ENCODE measurements around the gene ERBB4. TPM values are rescaled to one million over a fixed set of nuclear protein-coding genes. Genes with fewer than 3 reads are reported as not detected.
A peak's percentile ranks its signal among the peaks of the same experiment; 100 is the strongest.
"Not testable (repeated sequence)": the region's sequence is repeated elsewhere in the genome, so short reads cannot be mapped to it uniquely, and the experiment has no call there.

The ERBB4 gene
- total RNA-seq, 8 experiments from 2014 or later, result 0.14 to 27.9 (median 7.9) TPM

- ATAC-seq (replicated peaks in 6 of 8), result peak in 2 of 8 experiments; percentile 45 to 53
- 0 to 80% (median 30%) methylated on average over 1 to 2 of the region's 2 CpGs; no CpG with 5 or more reads in 1 of the 10 experiments for WGBS, 10 experiments
These were observed 18.3 kb downstream of the ERBB4 start for GRCh38 chr2:212520340-212520739.

GRCh38 chr2:212517693-212518092, 20.9 kb downstream of the ERBB4 start:
- no peak for ATAC-seq (replicated peaks in 6 of 8)
- Histone ChIP-seq H3K4me1 (replicated peaks in 1 of 2) (peaks cover 0 to 18% of the 10 kb centered on the region in 2 donors), H3K27ac (no peak overlapping the region), H3K4me3 (no peak overlapping the region)
- WGBS, 10 experiments, result 0 to 100% (median 43%) methylated on average over 1 of the region's 1 CpG; no CpG with 5 or more reads in 2 of the 10 experiments
- in situ Hi-C loops (cut with MboI; ENCODE audit: low pct_unique_long_range_greater_than_20kb in 2 of 9, low sequenced_read_pairs in 9 of 9, unreplicated experiment in 9 of 9), result no loop called here

More at GRCh38 chr2:212520340-212520739, 18.3 kb downstream of the ERBB4 start:
- no peak overlapping the region for H3K4me3 ChIP-seq
- H3K4me1 ChIP-seq (replicated peaks in 1 of 2), result peaks cover 0 to 18% of the 10 kb centered on the region in 2 donors
- in situ Hi-C loops (cut with MboI; ENCODE audit: low pct_unique_long_range_greater_than_20kb in 2 of 9, low sequenced_read_pairs in 9 of 9, unreplicated experiment in 9 of 9), result no loop called here
- no peak overlapping the region for H3K27ac ChIP-seq

- H3K27ac ChIP-seq, result no peak overlapping the region
- ATAC-seq (replicated peaks in 6 of 8), result no peak
- peaks cover 0 to 6% of the 10 kb centered on the region in 2 donors for H3K4me1 ChIP-seq (replicated peaks in 1 of 2)
- H3K4me3 ChIP-seq, result no peak overlapping the region
- in situ Hi-C loops (cut with MboI; ENCODE audit: low pct_unique_long_range_greater_than_20kb in 2 of 9, low sequenced_read_pairs in 9 of 9, unreplicated experiment in 9 of 9), result no loop called here
- WGBS, 10 experiments, result 0 to 100% (median 90%) methylated on average over 1 to 2 of the region's 2 CpGs; no CpG with 5 or more reads in 1 of the 10 experiments
These were observed 33.0 kb downstream of the ERBB4 start for GRCh38 chr2:212505586-212505985.

GRCh38 chr2:212495046-212495445, 43.6 kb downstream of the ERBB4 start:
- WGBS, 10 experiments, result 0 to 100% (median 50%) methylated on average over 1 of the region's 1 CpG; no CpG with 5 or more reads in 1 of the 10 experiments
- in situ Hi-C loops (cut with MboI; ENCODE audit: low pct_unique_long_range_greater_than_20kb in 2 of 9, low sequenced_read_pairs in 9 of 9, unreplicated experiment in 9 of 9), result no loop called here
- peak in 2 of 8 experiments; percentile 10 to 27 for ATAC-seq (replicated peaks in 6 of 8)
- Histone ChIP-seq H3K4me3 (no peak overlapping the region), H3K4me1 (replicated peaks in 1 of 2) (no peaks in the 10 kb centered on the region), H3K27ac (no peak overlapping the region)

GRCh38 chr2:212494418-212495020, 44.1 kb downstream of the ERBB4 start:
- no peak overlapping the region for H3K27ac ChIP-seq
- no peak overlapping the region for H3K4me3 ChIP-seq
- peak in 4 of 8 experiments; percentile 27 to 95 (median 71) for ATAC-seq (replicated peaks in 6 of 8)
- no peaks in the 10 kb centered on the region for H3K4me1 ChIP-seq (replicated peaks in 1 of 2)
- in situ Hi-C loops (cut with MboI; ENCODE audit: low pct_unique_long_range_greater_than_20kb in 2 of 9, low sequenced_read_pairs in 9 of 9, unreplicated experiment in 9 of 9), result no loop called here
- WGBS, 10 experiments, result 0 to 100% (median 79%) methylated on average over 1 of the region's 1 CpG; no CpG with 5 or more reads in 4 of the 10 experiments

- WGBS, 10 experiments, result 33 to 100% (median 82%) methylated on average over 1 to 3 of the region's 3 CpGs
- in situ Hi-C loops (cut with MboI; ENCODE audit: low pct_unique_long_range_greater_than_20kb in 2 of 9, low sequenced_read_pairs in 9 of 9, unreplicated experiment in 9 of 9), result no loop called here
- no peaks in the 10 kb centered on the region for H3K4me1 ChIP-seq (replicated peaks in 1 of 2)
- no peak overlapping the region for H3K27ac ChIP-seq
- H3K4me3 ChIP-seq, result no peak overlapping the region
- no peak for ATAC-seq (replicated peaks in 6 of 8)
These were observed 48.8 kb downstream of the ERBB4 start for GRCh38 chr2:212489719-212490346.

GRCh38 chr2:212488611-212489010, 50.0 kb downstream of the ERBB4 start:
- WGBS, 10 experiments, result 0 to 100% (median 71%) methylated on average over 1 to 2 of the region's 2 CpGs; no CpG with 5 or more reads in 1 of the 10 experiments
- in situ Hi-C loops (cut with MboI; ENCODE audit: low pct_unique_long_range_greater_than_20kb in 2 of 9, low sequenced_read_pairs in 9 of 9, unreplicated experiment in 9 of 9), result no loop called here
- no peak overlapping the region for H3K27ac ChIP-seq
- no peaks in the 10 kb centered on the region for H3K4me1 ChIP-seq (replicated peaks in 1 of 2)
- H3K4me3 ChIP-seq, result no peak overlapping the region
- no peak for ATAC-seq (replicated peaks in 6 of 8)

GRCh38 chr2:212484563-212485080, 54.0 kb downstream of the ERBB4 start:
- ATAC-seq (replicated peaks in 6 of 8), result no peak
- Histone ChIP-seq H3K4me3 (no peak overlapping the region), H3K4me1 (replicated peaks in 1 of 2) (no peaks in the 10 kb centered on the region), H3K27ac (no peak overlapping the region)
- in situ Hi-C loops (cut with MboI; ENCODE audit: low pct_unique_long_range_greater_than_20kb in 2 of 9, low sequenced_read_pairs in 9 of 9, unreplicated experiment in 9 of 9), result no loop called here
- 8 to 100% (median 55%) methylated on average over 1 to 4 of the region's 4 CpGs; no CpG with 5 or more reads in 3 of the 10 experiments for WGBS, 10 experiments

GRCh38 chr2:212480447-212480846, 58.2 kb downstream of the ERBB4 start:
- no peak for ATAC-seq (replicated peaks in 6 of 8)
- 29 to 100% (median 90%) methylated on average over 1 of the region's 1 CpG; no CpG with 5 or more reads in 7 of the 10 experiments for WGBS, 10 experiments
- Histone ChIP-seq H3K27ac (no peak overlapping the region), H3K4me1 (replicated peaks in 1 of 2) (no peaks in the 10 kb centered on the region), H3K4me3 (no peak overlapping the region)
- in situ Hi-C loops (cut with MboI; ENCODE audit: low pct_unique_long_range_greater_than_20kb in 2 of 9, low sequenced_read_pairs in 9 of 9, unreplicated experiment in 9 of 9), result no loop called here

- 0 to 95% (median 87%) methylated on average over 2 of the region's 2 CpGs; no CpG with 5 or more reads in 3 of the 10 experiments for WGBS, 10 experiments
- Histone ChIP-seq H3K4me1 (replicated peaks in 1 of 2) (no peaks in the 10 kb centered on the region), H3K4me3 (no peak overlapping the region), H3K27ac (no peak overlapping the region)
- in situ Hi-C loops (cut with MboI; ENCODE audit: low pct_unique_long_range_greater_than_20kb in 2 of 9, low sequenced_read_pairs in 9 of 9, unreplicated experiment in 9 of 9), result no loop called here
- ATAC-seq (replicated peaks in 6 of 8), result no peak
These were observed 61.0 kb downstream of the ERBB4 start for GRCh38 chr2:212477571-212477970.

GRCh38 chr2:212473211-212473610, 65.4 kb downstream of the ERBB4 start:
- WGBS, 10 experiments, result 0 to 100% (median 80%) methylated on average over 1 of the region's 1 CpG; no CpG with 5 or more reads in 3 of the 10 experiments
- H3K4me3 ChIP-seq, result no peak overlapping the region
- in situ Hi-C loops (cut with MboI; ENCODE audit: low pct_unique_long_range_greater_than_20kb in 2 of 9, low sequenced_read_pairs in 9 of 9, unreplicated experiment in 9 of 9), result no loop called here
- H3K4me1 ChIP-seq (replicated peaks in 1 of 2), result no peaks in the 10 kb centered on the region
- no peak for ATAC-seq (replicated peaks in 6 of 8)
- H3K27ac ChIP-seq, result no peak overlapping the region

GRCh38 chr2:212467551-212467950, 71.1 kb downstream of the ERBB4 start:
- 0 to 100% (median 92%) methylated on average over 1 to 2 of the region's 2 CpGs; no CpG with 5 or more reads in 7 of the 10 experiments for WGBS, 10 experiments
- H3K4me3 ChIP-seq; in situ Hi-C loops (cut with MboI; ENCODE audit: low pct_unique_long_range_greater_than_20kb in 2 of 9, low sequenced_read_pairs in 9 of 9, unreplicated experiment in 9 of 9); H3K4me1 ChIP-seq (replicated peaks in 1 of 2); ATAC-seq (replicated peaks in 6 of 8); H3K27ac ChIP-seq: not testable (repeated sequence)

GRCh38 chr2:212465456-212465855, 73.1 kb downstream of the ERBB4 start:
- no peak overlapping the region for H3K4me3 ChIP-seq
- H3K4me1 ChIP-seq (replicated peaks in 1 of 2), result no peaks in the 10 kb centered on the region
- in situ Hi-C loops (cut with MboI; ENCODE audit: low pct_unique_long_range_greater_than_20kb in 2 of 9, low sequenced_read_pairs in 9 of 9, unreplicated experiment in 9 of 9), result no loop called here
- no peak overlapping the region for H3K27ac ChIP-seq
- WGBS, 10 experiments, result 56 to 100% (median 100%) methylated on average over 1 of the region's 1 CpG; no CpG with 5 or more reads in 4 of the 10 experiments
- no peak for ATAC-seq (replicated peaks in 6 of 8)
